22Rv1 (cell line): ENCODE data around the gene C3AR1.
"Not testable (repeated sequence)": the region's sequence is repeated elsewhere in the genome, so short reads cannot be mapped to it uniquely, and the experiment has no call there.

Source experiments
- CTCF ChIP-seq: fragments of 450-650 bp; IDR thresholded peaks from 2 replicates; pipeline ENCODE4 v1.5.1; 2017; ENCODE audit warnings: mild to moderate bottlenecking
- ZFX ChIP-seq: fragments of 450-650 bp; IDR thresholded peaks from 2 replicates; pipeline ENCODE4 v1.6.1; 2017; ENCODE audit warnings: antibody characterized with exemption, borderline replicate concordance

GRCh38 chr12:8018213-8018612, 47.9 kb downstream of the C3AR1 start:
- not testable (repeated sequence) for TF ChIP-seq CTCF, ZFX
